GM10847 (cell line): Measurements from ENCODE around the gene FAM204A.

Experiments used
- POLR2A ChIP-seq: IDR thresholded peaks from 2 replicates; pipeline ENCODE4 v1.6.1; 2011; ENCODE audit not compliant: insufficient read length; ENCODE audit errors: extremely low read depth

The FAM204A gene

DNA sequence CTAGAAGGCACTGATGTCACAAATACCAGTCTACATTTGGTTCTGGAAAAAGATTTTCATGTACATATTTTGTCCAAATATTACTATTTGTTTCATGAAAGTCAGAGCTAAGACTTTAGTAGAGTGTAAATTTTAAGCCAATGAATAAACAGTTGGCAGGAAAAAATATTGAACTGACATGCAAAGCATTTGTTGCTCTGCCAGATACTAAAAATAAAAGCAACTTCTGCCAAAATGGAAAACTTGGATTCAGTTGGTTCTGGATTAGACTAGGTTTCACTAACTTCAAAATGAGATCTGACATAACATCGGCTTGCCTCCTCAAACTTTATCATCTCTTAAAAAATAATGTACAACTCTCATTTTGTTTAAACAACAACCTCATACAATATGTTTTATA, 34.9 kb downstream of the FAM204A start:
- no peak for TF ChIP-seq POLR2A

DNA sequence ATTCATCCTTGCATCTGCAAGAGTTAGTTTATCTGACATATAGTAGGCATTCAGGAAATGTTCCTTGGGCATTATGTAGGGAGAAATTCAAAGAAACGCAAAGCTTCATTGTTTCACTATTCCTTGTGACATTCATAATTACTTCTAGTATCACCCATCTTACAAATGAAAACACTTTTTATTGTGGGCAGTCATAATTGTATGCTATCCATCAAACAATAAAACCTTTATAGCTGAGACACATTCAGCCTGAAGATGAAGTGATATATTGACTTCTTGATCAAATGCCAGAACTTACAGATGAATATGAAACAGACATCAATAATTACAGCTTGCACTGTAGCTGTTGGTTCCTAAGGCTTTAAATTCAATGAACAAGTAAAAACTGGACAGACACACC, 36.4 kb downstream of the FAM204A start:
- no peak for TF ChIP-seq POLR2A

DNA sequence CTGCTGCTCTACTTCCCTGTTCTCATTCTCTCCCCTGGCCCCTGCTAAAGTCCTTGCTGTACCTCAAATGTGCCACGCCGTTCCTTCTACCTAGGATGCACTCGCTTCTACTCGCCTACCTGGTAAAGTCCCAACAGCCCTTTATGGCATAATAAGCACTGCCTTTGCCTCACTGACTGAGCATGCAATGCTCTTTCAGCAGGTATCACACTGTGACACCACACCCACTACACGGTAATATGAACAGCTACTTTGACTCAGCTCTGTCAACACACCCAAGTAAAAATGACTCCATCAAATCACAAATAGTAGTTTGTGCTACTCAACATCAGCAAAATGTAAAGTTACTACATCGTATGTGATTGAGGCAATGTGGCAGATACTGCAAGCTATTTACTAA, 37.6 kb downstream of the FAM204A start:
- no peak for TF ChIP-seq POLR2A

DNA sequence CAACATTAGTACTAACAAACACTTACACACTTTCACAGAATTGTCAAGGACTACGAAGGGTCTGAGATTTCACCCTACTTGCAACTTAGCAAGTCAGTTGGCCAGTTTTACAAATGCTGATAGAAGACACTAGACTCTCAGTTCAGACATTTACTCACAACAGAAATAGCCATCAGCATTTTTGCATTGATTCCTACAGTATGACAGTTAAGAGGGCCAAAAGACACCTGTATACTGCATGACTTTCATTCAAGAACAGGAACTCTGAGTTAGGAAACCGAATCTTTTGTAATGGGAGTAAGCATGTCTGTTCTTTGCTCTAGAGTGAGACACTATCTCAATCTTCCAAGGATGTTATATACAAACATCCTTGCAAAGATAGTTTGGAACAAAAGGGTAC, 40.9 kb downstream of the FAM204A start:
- TF ChIP-seq POLR2A: no peak

DNA sequence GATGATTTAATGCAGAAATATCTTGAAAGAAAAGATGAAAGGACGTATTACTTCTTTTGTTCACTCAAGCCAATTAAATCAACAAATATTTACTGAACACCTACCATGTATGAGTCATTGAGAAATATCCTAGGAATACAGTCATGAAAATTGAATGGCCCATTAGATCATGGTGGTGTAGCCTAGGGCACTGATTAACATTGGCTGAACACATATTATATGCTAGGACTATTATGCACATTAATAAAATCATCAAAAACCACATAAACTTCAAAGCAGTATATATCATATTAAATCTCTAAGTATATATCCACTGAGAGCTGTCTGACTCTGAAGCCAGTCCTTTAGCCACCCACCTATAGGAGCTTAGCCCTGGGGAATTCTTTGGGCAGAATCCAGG, 41.8 kb downstream of the FAM204A start:
- TF ChIP-seq POLR2A: no peak

DNA sequence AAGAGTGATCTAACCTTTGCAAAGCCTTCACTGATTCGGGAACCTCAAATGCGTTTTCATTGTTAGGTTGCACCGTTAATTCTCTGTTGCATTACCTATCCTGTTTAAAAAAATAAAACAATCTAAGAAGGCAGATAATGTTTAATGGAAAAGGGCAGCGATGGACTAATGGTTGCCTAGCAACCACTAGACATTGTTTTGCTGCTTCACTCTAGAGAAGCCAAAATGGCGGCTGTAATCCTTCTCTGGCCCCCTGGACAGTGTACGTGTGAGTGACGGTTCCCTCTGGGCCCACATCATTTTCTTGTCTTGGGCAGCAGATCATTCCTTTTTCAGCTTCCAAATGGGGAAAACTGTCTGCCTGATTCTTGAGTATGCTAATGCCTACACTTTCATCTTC, 43.3 kb downstream of the FAM204A start:
- no peak for TF ChIP-seq POLR2A

DNA sequence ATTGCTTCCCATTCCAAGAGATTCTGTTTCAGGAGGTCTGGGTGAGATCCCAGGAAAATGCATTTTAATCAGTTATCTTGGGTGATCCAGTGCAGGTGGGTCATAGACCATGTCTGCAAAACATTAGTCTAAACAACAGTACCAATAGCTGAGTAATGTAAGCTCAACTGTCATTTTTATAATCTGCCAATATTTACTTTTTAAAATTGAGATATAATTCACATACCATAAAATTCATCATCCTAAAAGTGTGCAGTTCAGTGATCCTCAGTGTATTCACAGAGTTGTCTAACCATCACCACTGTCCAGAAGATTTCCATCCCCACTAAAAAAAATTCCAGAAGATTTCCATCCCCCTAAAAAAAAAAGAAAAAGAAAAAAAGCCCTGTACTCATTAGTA, 51.0 kb downstream of the FAM204A start:
- no peak for TF ChIP-seq POLR2A

DNA sequence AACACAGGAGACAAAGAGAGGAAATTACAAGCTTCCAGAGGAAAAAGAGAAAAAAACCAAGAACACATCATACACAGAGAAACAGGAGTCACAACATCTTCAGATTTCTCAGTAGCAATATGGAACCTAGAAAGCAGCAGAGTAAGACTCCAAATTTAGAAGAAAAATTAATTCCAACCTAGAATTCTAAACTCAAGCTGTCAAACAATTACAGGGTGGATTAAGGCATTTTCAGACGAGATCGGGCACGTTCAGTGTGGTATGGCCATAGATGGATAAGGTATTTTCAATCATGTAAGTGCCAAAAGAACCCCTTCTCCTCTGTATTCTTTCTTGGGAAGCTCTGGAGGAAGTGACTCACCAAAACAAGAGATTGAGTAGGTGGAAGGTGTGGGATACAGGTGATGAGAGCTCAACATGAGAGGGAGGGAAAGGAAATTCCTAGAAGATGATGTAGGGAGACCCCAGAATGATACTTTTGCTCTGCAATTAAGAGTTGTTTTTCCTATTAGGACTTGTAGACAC, 51.6 kb downstream of the FAM204A start:
- TF ChIP-seq POLR2A: no peak

DNA sequence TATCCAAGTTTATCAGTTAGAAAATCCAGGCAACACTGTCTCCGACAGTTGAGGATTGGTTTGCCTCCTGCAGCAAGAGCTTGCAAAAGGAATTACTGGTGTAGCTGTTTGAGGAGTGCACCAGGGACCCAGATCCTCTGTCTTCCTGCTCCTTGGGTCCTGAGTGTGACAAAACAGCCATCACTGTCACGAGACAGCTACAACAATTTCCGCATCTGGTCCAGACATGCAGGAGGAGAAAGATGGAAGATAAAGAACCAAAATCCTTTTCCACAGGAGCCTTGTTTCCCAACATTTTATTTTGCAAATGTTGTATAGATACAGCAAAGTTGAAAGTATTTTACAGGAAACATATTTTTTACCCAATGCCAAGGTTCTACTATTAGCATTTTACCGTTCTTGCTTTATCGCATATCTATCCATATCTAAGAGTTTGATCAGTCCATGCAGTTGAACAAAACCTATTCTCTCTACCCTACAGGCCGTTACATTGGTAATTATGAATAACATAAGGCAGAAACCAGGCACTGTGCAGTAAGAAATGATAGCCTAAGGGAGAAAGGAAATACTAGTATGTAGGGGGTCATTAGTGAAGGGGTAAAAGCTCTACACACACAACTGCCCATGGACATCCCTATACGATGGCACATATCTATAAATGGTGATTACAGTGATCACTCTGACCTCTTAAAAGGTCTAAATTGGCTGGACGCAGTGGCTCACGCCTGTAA, 54.9 kb downstream of the FAM204A start:
- no peak for TF ChIP-seq POLR2A

DNA sequence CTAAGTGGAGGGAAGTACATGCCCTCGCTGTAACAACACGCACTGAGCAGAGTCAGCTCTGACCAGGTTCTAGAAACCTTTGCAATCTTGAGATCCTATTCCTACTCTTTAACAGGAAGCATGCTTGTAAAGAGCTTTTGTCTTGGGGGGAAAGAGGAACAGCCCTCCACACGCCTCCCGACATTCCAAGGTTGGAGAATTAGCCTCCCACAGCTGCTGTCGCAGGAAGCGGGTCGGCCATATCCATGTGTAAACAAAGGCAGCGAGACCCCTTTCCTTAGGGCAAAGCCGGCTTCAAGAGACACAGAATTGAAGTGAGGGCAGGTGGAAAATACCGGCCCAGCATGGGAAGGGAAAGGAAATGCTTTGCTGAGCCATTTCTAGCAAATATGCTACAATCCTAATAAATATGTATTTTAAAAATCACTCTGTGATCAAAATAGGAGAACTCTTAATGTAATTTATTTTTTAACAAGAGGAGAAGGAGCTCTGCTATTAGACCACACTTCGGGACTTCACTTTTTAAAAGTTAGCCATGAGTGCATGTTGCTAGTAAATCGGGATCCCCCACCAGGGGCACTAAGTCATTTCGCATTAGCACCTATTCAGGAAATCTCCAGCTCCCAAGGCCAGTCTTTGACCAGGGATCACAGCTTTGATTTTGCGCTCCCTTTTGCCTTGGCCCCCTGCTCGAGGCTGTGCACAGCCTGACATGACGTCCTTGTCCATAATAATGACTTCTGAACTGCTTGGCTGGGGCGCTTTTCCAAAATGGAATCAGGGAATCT, 55.9 kb downstream of the FAM204A start:
- TF ChIP-seq POLR2A: no peak

DNA sequence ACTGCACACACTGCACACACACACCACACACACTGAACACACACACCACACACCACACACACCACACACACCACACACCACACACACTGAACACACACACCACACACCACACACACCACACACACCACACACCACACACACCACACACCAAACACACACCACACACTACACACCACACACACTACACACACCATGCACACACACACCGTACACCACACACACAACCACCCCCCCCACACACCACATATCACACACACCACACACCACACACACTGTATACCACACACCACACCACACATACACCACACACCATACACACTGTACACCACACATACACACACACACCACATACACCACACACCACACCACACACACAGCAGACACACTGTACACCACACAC, 59.5 kb downstream of the FAM204A start:
- TF ChIP-seq POLR2A: no peak

DNA sequence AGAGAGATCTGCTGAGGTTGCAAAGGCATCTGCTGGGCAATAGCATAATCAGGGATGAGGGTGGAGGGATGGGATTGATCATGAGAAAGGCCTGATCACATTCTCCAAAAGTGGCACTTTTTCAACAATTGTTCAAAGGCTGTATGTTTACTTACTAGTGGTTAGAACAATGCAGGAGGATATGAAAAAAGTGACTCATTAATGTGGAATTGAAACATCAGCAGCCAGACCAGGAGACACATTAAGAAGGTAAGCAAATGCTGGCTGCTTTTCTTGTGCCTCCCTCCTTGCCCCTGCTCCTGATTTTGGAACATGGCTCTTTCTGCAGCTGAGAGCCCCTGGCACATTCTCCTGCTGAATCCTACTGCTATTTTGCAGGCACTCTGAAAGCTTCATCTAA, 63.5 kb downstream of the FAM204A start:
- TF ChIP-seq POLR2A: no peak

DNA sequence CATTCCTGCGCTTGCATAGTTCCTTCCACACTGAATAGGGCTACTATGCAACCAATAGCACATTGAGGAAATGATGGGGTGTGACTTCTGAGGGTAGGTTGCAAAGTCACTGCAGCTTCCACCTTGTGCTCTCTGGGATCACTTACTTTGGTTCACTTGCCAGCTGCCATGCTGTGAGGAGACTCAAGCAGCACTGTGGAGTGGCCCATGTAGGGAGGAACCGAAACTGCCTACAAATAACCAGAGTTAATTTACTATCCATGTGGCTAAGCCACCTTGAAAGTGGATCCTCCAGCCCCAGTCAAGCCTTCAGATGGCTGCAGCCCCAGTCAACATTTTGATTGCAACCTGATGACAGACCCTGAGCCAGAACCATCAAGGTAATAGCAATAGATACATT, 64.3 kb downstream of the FAM204A start:
- no peak for TF ChIP-seq POLR2A

DNA sequence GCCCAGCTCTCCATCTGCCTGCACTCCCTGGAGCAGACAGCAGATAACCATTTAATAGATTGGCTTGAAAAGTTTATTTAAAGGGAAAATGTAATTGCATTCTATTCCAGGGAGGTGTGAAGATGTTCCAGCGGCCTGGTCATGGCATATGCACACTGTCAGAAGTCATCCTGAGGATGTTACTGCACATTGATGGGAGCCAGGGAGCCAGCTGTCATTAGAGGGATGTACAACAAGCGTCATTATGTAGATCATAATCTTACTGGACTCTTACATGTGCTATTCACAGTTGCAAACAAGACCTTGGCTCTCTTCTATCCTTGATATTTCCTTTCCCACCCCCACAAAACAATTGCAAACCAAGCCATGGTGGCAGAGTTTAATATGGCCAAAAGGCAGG, 65.4 kb downstream of the FAM204A start:
- TF ChIP-seq POLR2A: no peak

DNA sequence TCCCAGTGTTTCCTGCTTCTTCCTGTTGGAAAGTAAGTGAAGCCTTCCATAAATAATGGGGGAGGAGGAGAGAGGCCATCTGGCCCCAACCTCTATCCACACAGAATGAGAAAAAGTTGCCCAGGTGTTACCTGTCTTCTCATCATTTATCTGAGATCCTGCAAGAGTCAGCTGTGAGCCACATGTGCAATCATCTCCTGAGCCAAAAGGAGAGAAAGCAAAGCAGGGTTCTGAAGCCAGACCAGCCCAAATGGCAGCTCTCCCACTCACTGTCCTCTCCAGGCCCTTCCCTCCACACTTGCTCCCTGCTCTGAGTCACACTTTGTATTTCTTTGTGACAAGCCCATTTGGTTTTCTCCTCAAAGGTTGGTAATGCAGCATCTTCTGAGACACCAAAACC, 65.9 kb downstream of the FAM204A start:
- no peak for TF ChIP-seq POLR2A

DNA sequence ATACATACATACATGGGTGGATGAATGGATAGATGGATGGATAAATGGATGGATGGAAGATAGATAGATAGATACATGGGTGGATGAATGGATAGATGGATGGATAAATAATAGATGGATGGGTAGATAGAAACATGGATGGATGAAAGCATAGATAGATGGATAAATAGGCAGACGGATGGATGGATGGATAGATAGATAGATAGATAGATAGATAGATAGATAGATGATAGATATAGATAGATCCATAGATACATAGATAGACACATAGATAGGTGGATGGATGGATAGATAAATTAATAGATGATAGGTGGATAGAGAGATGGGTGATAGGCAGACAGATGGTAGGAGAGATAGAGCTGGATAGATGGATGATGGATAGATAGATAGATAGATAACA, 68.5 kb downstream of the FAM204A start:
- no peak for TF ChIP-seq POLR2A

DNA sequence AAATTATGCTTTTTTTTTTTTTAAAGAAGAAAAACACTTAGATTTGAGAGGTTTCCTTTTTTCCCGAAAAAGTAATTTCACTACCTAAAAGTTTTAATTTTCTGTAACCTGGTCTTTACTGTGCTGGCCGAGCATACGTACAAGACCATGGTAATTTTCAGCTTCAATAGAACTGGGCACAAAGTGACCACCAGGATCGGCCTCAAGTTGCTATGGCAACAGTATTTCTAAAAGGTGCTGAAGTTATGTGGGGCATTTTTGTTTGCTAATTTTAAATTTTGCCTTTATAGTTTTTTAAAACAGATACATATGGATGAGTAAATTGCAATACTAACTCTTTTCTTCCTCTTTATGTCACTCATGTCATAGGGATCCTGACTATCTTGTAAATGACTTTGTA, 69.4 kb downstream of the FAM204A start:
- TF ChIP-seq POLR2A: no peak

DNA sequence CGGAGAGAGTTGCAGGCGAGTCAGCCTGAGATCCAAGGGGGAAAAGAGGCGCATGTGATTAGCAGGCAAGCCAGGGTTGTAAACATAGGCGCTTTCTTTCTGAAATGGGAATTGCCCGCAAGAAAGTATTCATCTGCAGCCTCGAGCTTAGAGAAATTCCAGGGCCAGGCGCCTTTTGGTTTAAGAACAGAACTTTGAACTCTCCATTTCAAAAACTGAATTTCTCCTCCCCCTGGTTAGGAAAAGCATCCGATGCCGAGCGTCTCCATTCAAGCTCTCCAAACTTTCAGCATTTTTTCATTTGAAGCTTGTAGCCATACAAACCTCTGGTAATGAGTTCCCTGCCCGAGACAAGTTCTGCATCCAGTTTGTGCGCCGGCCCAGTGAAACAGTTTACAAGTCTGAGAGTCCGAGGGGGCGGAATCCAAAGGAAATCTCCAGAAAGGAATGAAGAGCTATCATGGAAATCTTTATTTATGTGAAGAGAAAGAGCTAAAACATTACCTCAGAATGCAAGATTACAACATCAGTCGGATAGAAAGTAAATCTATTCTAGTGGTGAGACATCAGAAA, 69.9 kb downstream of the FAM204A start:
- TF ChIP-seq POLR2A: no peak
